CD4-positive, alpha-beta T cell treated with Interleukin-1 beta for 1 hour (primary cell): Measurements from ENCODE around the gene PGAM1.
"Not testable (repeated sequence)": the region's sequence is repeated elsewhere in the genome, so short reads cannot be mapped to it uniquely, and the experiment has no call there.

Source experiments
- DNase-seq, 2 donors: peaks; one replicate each; pipeline ENCODE4 v3.0.0-alpha.2; 2020 to 2022

Gene PGAM1

DNA sequence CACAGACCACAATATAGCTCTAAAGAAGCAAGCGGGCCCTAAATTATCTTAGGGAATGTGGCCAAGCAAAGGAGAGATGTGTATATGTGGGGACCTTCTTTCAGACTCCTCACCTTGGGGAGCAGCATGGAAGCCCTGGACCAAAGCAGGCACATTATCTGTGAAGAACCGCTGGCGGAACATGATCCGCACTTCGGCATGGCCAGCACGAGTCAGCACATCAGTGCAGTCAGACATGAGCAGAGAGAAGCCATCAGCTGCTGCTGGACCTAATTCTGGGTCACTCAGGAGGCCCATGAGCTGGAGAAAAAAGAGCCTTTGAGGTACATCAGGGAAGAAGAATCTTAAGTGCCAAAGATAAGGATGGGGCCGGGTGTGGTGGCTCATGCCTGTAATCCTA is 33.9 kb downstream of the PGAM1 start:
- DNase-seq = no peak

DNA sequence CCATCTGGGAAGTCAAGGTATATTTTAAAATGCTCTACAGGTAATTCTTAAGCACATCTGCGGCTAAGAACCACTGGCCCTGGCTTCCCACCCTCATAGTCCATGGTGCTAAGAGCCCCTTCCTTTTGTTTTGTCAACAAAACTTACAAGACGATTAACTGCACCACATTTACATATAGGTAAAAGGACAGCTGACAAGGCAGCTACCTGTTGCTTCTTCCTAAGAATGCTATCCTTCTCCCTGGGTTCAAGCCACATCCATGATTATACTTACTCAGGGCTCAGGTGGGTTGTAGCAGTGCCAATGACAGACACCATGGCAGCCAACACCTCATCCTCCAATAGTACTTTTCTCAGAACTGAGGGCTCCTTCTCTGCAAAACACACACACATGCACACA is 36.3 kb downstream of the PGAM1 start:
- DNase-seq = no peak

DNA sequence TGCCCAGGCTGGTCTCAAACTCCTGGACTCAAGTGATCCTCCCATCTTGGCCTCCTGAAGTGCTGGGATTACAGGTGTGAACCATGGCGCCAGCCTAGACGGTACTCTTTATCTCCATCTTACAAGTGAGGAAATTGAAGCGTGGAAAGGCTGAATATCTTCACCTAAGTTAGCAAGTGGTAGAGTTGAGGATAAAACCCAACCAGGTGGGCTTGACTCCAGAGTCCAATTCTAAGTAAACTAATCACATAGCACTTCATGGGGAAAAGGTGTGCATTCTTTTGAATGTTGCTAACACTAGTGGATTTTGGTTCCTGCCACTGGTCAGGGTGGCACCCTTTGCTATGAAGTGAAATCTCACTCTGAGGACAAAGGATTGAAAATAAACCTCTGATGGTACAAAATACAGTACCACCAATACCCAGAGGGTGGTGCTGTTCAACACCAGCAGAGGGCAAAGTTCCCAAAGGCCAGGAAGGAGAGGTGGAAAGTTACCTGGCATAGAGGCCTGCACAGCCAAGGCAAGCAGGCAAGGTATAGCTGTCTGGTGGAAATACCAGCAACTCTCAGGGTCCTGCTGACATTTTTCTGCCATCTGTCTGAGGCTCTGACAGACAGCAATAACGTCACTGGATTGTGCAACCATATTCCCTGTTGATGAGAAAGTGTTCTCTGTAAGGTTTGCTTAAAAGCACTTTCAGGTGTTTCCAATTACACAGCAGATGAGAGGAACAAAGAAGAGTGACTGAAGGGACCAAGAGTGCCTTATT is 37.6 kb downstream of the PGAM1 start:
- DNase-seq = peak; percentile 21 to 54

DNA sequence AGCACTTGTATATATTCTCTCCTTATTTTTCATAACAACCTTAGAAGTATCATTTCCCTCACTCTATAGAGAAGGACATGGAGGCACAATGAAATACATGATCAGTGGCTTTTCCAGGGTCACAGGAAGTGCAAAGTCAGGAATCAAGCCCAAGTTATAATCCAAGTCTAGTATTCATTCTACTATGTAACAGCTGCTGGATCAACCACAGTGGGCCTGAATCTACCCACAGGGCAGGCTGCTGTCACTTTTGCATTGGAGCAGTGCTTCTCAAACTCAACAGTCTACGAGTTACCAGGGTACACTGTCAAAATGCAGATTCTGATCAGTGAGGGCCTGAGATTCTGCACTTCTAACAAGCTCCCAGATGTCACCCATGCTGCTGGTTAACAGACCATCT is 38.2 kb downstream of the PGAM1 start:
- no peak for DNase-seq

DNA sequence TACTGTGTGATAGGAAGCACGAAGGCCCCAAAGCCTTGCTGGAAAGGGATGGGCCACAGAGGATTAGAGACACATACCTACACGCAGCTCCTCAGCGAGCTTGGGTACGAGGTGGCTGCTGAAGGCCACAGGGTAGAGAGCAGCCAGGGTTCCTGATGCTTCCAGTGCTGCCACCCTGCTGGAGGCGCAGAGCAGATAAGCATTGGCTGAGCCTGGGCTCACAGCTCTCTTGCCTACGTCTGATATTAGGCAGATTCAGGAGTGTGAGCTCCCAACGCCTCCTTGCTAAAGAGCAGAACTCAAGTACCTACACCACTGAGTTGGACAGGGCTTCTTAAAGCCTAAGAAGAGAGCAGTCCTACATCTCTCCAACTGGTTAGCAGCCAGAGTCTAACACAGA is 40.0 kb downstream of the PGAM1 start:
- no peak for DNase-seq

DNA sequence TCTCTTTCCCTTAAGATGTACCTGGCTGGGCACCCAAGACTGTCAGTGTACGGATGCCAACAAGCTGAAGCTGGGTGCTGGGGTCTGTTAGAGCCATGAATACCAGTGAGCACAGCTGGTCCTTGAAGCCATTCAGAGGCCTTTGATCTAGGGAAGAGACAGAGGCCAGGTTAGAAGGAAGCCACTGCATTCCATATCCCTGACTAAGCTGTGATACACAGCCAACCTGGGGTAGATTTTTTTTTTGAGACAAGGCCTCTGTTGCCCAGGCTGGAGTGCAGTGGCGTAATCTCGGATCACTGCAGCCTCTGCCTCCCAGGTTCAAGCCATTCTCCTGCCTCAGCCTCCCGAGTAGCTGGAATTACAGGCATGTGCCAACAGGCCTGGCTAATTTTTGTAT is 40.8 kb downstream of the PGAM1 start:
- no peak for DNase-seq

DNA sequence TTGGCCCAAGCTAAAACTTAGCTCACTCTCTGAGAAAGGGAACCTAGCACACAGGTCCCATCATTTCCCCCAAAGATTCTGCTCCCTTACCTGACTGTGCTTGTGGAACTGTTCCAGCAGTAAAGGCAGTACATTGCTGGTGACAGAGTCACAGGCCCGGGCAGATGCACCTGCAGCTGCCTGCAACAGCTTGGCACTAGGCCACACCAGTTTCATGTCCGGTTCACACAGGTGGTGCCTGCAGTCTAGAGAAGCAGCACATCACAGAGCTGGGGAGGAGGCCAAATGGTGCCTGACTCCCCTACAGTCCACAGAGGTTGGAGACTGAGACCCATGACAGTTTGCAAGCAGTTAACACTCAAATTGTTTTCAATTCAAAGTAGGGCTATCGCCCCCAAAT is 42.2 kb downstream of the PGAM1 start:
- DNase-seq = no peak

DNA sequence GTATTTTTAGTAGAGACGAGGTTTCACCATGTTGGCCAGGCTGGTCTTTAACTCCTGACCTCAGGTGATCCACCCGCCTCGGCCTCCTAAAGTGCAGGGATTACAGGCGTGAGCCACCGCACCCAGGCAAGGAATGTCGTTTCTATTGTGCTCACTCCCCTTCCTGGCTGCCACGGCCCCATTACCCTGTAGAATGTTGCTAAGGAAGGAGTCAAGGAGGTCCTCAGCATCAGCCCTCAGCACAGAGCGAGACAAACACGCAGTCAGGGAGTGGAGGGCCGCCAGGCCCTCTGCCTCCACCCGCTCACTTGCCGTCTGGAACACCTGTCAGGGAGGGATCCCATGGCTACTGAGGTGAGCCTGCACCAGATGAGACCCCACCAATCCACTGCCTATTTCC is 42.8 kb downstream of the PGAM1 start:
- not testable (repeated sequence) for DNase-seq

DNA sequence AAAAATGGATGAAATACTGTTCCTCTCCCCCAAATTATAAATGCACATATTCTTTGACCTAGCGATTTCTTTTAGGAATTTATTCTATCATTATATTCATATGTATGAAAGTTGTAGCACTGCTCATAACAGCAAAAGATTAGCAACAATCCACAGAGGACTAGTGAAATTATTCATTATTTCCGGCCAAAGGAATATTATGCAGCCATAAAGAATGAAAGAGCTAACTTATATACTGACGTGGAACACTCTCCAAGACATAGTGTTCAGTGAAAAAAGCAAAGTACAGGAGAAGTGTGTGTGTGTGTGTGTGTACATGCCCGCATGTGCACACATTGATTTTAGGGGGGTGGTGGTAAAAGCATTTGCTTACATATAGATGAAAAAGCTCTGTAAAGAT is 48.9 kb downstream of the PGAM1 start:
- no peak for DNase-seq

DNA sequence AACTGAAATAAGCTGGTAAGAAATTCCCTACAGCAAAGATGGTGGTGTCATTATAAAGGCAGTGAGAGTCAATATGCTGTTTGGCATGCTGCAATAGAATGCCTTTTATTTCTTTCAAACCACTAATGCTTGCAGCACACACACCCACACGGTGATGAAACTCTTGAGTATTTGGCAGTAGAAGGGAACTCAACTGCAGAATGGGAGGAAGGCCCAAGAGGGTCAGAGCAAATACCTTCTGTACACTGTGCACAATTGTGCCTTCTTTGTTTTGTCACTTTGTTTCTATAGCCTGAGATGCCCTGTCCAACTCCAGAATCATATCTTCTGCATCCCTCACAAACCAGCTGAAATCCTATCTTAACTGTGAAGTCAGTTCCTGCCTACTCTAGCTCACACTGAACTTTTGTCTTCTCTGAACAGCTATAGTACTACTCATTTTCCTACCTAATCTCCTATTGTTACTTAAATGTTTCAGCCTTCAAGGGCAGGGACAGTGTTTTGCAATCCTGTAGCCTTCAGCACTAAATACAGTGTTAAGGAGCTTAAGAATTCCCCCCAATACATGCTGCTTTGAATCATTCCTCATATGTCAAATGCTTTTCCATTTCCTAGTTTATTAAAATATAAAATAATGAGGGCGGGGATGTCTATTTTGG is 50.1 kb downstream of the PGAM1 start:
- no peak for DNase-seq

DNA sequence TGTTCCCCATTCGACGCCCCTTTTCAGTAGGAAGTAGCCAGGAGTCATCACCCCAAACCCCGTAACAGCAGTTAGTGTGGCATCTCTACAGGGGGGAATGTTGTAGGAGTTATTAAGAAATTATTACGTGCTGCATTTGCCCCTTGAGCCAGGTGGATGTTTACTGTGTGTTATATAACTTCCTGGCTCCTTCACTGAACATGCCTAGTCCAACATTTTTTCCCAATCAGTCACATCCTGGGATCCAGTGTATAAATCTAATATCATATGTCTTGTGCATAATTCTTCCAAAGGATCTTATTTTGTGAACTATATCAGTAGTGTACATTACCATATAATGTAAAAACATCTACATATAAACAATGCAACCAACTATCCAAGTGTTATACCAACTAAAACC is 53.4 kb downstream of the PGAM1 start:
- not testable (repeated sequence) for DNase-seq

DNA sequence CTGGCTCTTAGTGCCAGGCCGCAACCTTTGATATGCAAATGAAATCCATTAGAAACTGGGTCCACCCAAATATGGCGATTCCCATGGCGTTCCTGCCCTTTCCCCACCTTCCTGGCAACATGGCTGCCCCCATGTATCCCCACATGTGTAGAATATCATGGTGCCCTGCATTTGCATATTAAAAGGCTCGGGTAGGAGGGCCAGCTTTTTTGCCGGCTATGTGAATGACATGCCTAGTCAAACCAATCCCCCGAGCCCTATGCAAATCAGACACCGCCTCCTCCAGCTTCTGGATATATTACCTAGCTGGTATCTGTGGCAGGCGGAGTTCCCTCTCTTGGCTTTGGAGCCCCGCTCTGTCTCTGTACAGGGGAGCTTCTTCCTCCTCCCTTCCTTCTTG is 53.9 kb downstream of the PGAM1 start:
- no peak for DNase-seq

DNA sequence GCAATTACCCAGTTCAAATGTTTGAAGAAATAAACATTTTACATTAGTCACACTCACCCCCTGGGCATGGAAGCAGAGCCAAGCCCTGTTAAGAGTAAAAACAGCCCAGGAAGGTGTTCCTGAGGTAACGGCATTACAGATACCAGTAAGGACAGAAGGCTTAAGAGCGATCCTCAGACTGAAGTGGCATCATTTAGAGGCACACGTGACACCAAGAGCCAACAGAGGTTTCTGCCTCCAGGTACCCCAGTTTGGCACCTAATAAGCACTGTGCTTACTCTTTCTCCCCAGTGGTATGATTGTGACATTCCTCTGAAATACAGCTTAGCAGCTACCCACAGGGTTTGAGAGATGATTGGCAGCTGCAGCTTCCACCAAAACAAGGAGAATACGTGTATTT is 55.1 kb downstream of the PGAM1 start:
- DNase-seq = no peak

DNA sequence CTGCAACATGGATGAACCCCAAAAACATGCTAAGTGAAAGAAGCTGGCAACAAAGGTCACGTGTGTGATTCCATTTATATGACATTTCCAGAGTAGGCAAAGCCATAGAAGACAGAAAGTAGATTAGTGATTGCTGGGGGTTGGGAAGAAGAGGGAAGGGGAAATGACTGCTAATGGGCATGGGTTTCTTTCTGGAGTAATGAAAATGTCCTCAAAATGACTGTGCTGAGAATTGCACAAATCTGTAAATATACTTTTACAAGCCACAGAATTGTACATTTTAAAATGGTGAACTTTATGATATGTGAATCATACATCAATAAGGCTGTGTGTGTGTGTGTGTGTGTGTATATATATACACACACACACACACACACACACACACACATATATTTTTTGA is 56.4 kb downstream of the PGAM1 start:
- no peak for DNase-seq
